H1 (cell line): Measurements from ENCODE around the gene KRT78. TPM values are rescaled to one million over a fixed set of nuclear protein-coding genes. Genes with fewer than 3 reads are reported as not detected.

ENCODE experiments used
- CTCF ChIA-PET: fragments of 300-600 bp; sonication (Branson Sonifier 250); formaldehyde crosslinking; loops from one replicate; lab custom pipeline; 2021; ENCODE audit not compliant: partially characterized antibody; lab: Charles Lee
- POLR2A ChIA-PET: fragments of 300-600 bp; sonication (Branson Sonifier 250); formaldehyde crosslinking; loops from one replicate; lab custom pipeline; 2021; ENCODE audit warnings: inconsistent platforms; ENCODE audit not compliant: partially characterized antibody; lab: Charles Lee
- DNase-seq, 2 experiments: peaks; one replicate each; pipeline versions ENCODE4 v3.0.0 to v3.0.0-alpha.2; 2010 to 2022; ENCODE audit warnings: low spot score in 2 of 2, low read depth in 1 of 2, mixed read lengths in 1 of 2
- FAIRE-seq: peaks from 2 replicates; lab custom pipeline; 2011; peaks lifted over from hg19 to GRCh38; lab: Jason Lieb, UNC
- H2AFZ ChIP-seq: 2 replicates; pipeline ENCODE4 v1.8.1; 2012; ENCODE audit warnings: low read length, inconsistent platforms
- H2AK5ac ChIP-seq: 2 replicates; pipeline ENCODE4 v1.6.1; 2013; ENCODE audit warnings: low read depth, low read length
- H2BK120ac ChIP-seq: replicated peaks from 2 replicates; pipeline ENCODE3; 2013; ENCODE audit warnings: low read depth, low read length, inconsistent platforms
- H2BK12ac ChIP-seq: 2 replicates; pipeline ENCODE4 v1.6.1; 2013; ENCODE audit warnings: low read depth, low read length
- H2BK15ac ChIP-seq: 2 replicates; pipeline ENCODE4 v1.6.1; 2013; ENCODE audit warnings: low read length
- H2BK20ac ChIP-seq: 2 replicates; pipeline ENCODE4 v1.6.1; 2013; ENCODE audit warnings: low read length
- H2BK5ac ChIP-seq: 2 replicates; pipeline ENCODE4 v1.6.1; 2013; ENCODE audit warnings: low read depth, low read length
- H3K14ac ChIP-seq: 2 replicates; pipeline ENCODE4 v1.6.1; 2013; ENCODE audit warnings: inconsistent platforms; ENCODE audit not compliant: insufficient read length
- H3K18ac ChIP-seq: 2 replicates; pipeline ENCODE4 v1.6.1; 2013; ENCODE audit warnings: low read length; ENCODE audit errors: extremely low read depth
- H3K23ac ChIP-seq: 2 replicates; pipeline ENCODE4 v1.6.1; 2013; ENCODE audit warnings: inconsistent platforms; ENCODE audit not compliant: insufficient read length
- H3K23me2 ChIP-seq: 2 replicates; pipeline ENCODE4 v1.6.1; 2013; ENCODE audit warnings: low read depth, low read length
- H3K27ac ChIP-seq: 2 replicates; pipeline ENCODE4 v1.6.1; 2011; ENCODE audit warnings: low read depth, low read length, inconsistent platforms
- H3K27me3 ChIP-seq, 4 experiments: replicated peaks in 1 of 4; 1 replicate in 1 of 4; 2 replicates in 3 of 4; pipeline versions ENCODE4 v1.6.1 to v1.8.1; 2011 to 2013; ENCODE audit warnings: low read length in 3 of 4, mild to moderate bottlenecking in 3 of 4, inconsistent platforms in 2 of 4, mixed read lengths in 2 of 4, moderate library complexity in 1 of 4; ENCODE audit not compliant: control insufficient read depth in 3 of 4, insufficient read depth in 3 of 4; ENCODE audit errors: extremely low read depth in 1 of 4
- H3K36me3 ChIP-seq, 4 experiments: 2 replicates each; pipeline versions ENCODE4 v1.6.1 to v1.8.1; 2011 to 2013; ENCODE audit warnings: mild to moderate bottlenecking in 4 of 4, low read length in 3 of 4, moderate library complexity in 2 of 4, control low read depth in 1 of 4, inconsistent platforms in 1 of 4; ENCODE audit not compliant: insufficient read depth in 4 of 4, control insufficient read depth in 2 of 4
- H3K4ac ChIP-seq: replicated peaks from 2 replicates; pipeline ENCODE3; 2013; ENCODE audit warnings: low read length, low read depth, mixed read lengths, inconsistent platforms; ENCODE audit not compliant: insufficient read length
- H3K4me1 ChIP-seq, 4 experiments: replicated peaks in 1 of 4; 1 replicate in 1 of 4; 2 replicates in 3 of 4; pipeline versions ENCODE4 v1.6.1 to v1.8.1; 2011 to 2013; ENCODE audit warnings: low read length in 3 of 4, inconsistent platforms in 2 of 4, mixed read lengths in 1 of 4; ENCODE audit not compliant: insufficient read depth in 4 of 4, control insufficient read depth in 3 of 4
- H3K4me2 ChIP-seq, 2 experiments: 2 replicates each; pipeline versions ENCODE4 v1.6.1 to v1.8.1; 2011 to 2013; ENCODE audit warnings: low read depth in 2 of 2, low read length in 2 of 2, control low read depth in 1 of 2, inconsistent platforms in 1 of 2, mild to moderate bottlenecking in 1 of 2; ENCODE audit not compliant: insufficient read depth in 1 of 2
- H3K4me3 ChIP-seq, 4 experiments: fragments of 200-600, 300-600 bp in 1 of 4; sonication (generic), shearing (Covaris generic), sonication (Bioruptor Twin) in 1 of 4; 2 replicates each; pipeline versions ENCODE4 v1.5.1 to v1.8.1; 2011 to 2016; ENCODE audit warnings: low read length in 4 of 4, low read depth in 3 of 4, control low read depth in 2 of 4, inconsistent platforms in 2 of 4, mild to moderate bottlenecking in 2 of 4, mixed read lengths in 1 of 4, moderate library complexity in 1 of 4; ENCODE audit not compliant: insufficient read depth in 2 of 4; ENCODE audit errors: extremely low read depth in 1 of 4
- H3K56ac ChIP-seq: replicated peaks from 2 replicates; pipeline ENCODE3; 2013; ENCODE audit warnings: low read depth, mild to moderate bottlenecking, mixed read lengths, low read length, inconsistent platforms; ENCODE audit not compliant: insufficient read length
- H3K79me1 ChIP-seq: 2 replicates; pipeline ENCODE4 v1.6.1; 2013; ENCODE audit warnings: low read depth, low read length, control low read depth
- H3K79me2 ChIP-seq, 2 experiments: 2 replicates each; pipeline versions ENCODE4 v1.6.1 to v1.8.1; 2012 to 2013; ENCODE audit warnings: low read length in 2 of 2, mild to moderate bottlenecking in 2 of 2, inconsistent platforms in 1 of 2; ENCODE audit not compliant: insufficient read depth in 2 of 2, control insufficient read depth in 1 of 2
- H3K9ac ChIP-seq, 4 experiments: replicated peaks in 1 of 4; 1 replicate in 1 of 4; 2 replicates in 3 of 4; pipeline versions ENCODE4 v1.6.1 to v1.8.1; 2011 to 2013; ENCODE audit warnings: low read depth in 3 of 4, low read length in 3 of 4, control low read depth in 2 of 4, mild to moderate bottlenecking in 2 of 4, moderate library complexity in 2 of 4, inconsistent platforms in 1 of 4; ENCODE audit errors: extremely low read depth in 1 of 4
- H3K9me3 ChIP-seq, 2 experiments: 2 replicates each; pipeline versions ENCODE4 v1.6.1 to v1.8.1; 2012 to 2013; ENCODE audit warnings: mild to moderate bottlenecking in 2 of 2, moderate library complexity in 2 of 2, control low read depth in 1 of 2, inconsistent platforms in 1 of 2, low read depth in 1 of 2, low read length in 1 of 2, mixed read lengths in 1 of 2; ENCODE audit not compliant: insufficient read depth in 2 of 2
- H4K20me1 ChIP-seq, 2 experiments: replicated peaks in 1 of 2; 2 replicates each; pipeline versions ENCODE3 to v1.8.1; 2011 to 2013; ENCODE audit warnings: inconsistent platforms in 2 of 2, low read length in 2 of 2, mild to moderate bottlenecking in 1 of 2; ENCODE audit not compliant: insufficient read depth in 2 of 2, control insufficient read depth in 1 of 2
- H4K5ac ChIP-seq: 2 replicates; pipeline ENCODE4 v1.6.1; 2013; ENCODE audit warnings: low read length, low read depth, mixed read lengths, inconsistent platforms; ENCODE audit not compliant: insufficient read length
- H4K8ac ChIP-seq: 2 replicates; pipeline ENCODE4 v1.8.0; 2013; ENCODE audit warnings: mild to moderate bottlenecking, moderate library complexity, low read length, inconsistent platforms; ENCODE audit not compliant: insufficient read depth; ENCODE audit errors: extremely low read depth
- H4K91ac ChIP-seq: replicated peaks from 2 replicates; pipeline ENCODE3; 2013; ENCODE audit warnings: low read length, mixed read lengths, inconsistent platforms; ENCODE audit not compliant: insufficient read length
- BACH1 ChIP-seq: IDR thresholded peaks from 2 replicates; pipeline ENCODE4 v1.6.1; 2012; ENCODE audit warnings: low read length, improper control_type of control experiment
- EGR1 ChIP-seq: IDR thresholded peaks from 2 replicates; pipeline ENCODE4 v1.6.1; 2011; ENCODE audit warnings: low read depth, low read length, borderline replicate concordance
- GABPA ChIP-seq: IDR thresholded peaks from 2 replicates; pipeline ENCODE4 v1.6.1; 2011; ENCODE audit warnings: mild to moderate bottlenecking, low read length, moderate library complexity, borderline replicate concordance; ENCODE audit not compliant: insufficient read depth
- JUND ChIP-seq: IDR thresholded peaks from 2 replicates; pipeline ENCODE4 v1.6.1; 2011; ENCODE audit warnings: mild to moderate bottlenecking, improper control_type of control experiment, low read length
- NRF1 ChIP-seq: IDR thresholded peaks from 2 replicates; pipeline ENCODE4 v1.6.1; 2011; ENCODE audit warnings: mild to moderate bottlenecking, low read depth, low read length, improper control_type of control experiment
- RNF2 ChIP-seq: fragments of 200-900, 300-1000 bp; sonication (generic); IDR thresholded peaks from 2 replicates; pipeline ENCODE4 v1.7.1; 2016; ENCODE audit warnings: borderline replicate concordance, low read depth, mild to moderate bottlenecking, antibody characterized with exemption, low read length; ENCODE audit not compliant: poor library complexity, severe bottlenecking; ENCODE audit errors: missing control alignments
- SP2 ChIP-seq: IDR thresholded peaks from 2 replicates; pipeline ENCODE4 v1.6.1; 2012; ENCODE audit warnings: mild to moderate bottlenecking, low read length, inconsistent platforms
- WGBS, 2 experiments: shearing (Covaris generic) in 1 of 2; methylation state at CpG; one replicate each; pipeline versions ENCODE4 v1.1.6 to v1.1.7; 2013 to 2015; ENCODE audit warnings: low lambda C conversion rate in 2 of 2, mixed read lengths in 2 of 2, inconsistent platforms in 1 of 2, low coverage in 1 of 2, missing lambda C conversion rate in 1 of 2; ENCODE audit not compliant: insufficient replicate concordance in 2 of 2, insufficient coverage in 1 of 2, insufficient read length in 1 of 2; ENCODE audit errors: extremely low coverage in 1 of 2, missing lambda C conversion rate in 1 of 2; 5-methylcytosine and 5-hydroxymethylcytosine counted together
- polyA plus RNA-seq, 7 experiments: library from polyadenylated mRNA; depleted of rRNA in 3 of 7; stranded (reverse) in 5 of 7; unstranded in 2 of 7; fragments of >200 nt in 5 of 7; fragments of 200-250 nt in 2 of 7; gene quantifications; 1 replicate in 5 of 7; 2 replicates in 1 of 7; 4 replicates in 1 of 7; pipeline versions ENCODE4 v1.2.1 to v1.2.3, GENCODE V29; 2011 to 2013; ENCODE audit warnings: missing spikeins in 2 of 7, mixed read lengths in 2 of 7
- total RNA-seq: library from RNA; stranded (reverse); fragmentation: NEBNext Ultra II Directional; extraction: Animal tissue kit (Norgen Biotek cat#: 25700); gene quantifications from 2 replicates; pipeline ENCODE4 v1.2.1, GENCODE V29; 2021
- TF ChIP-seq, protein P1 (sequence below): IDR thresholded peaks from 2 replicates; pipeline ENCODE4 v1.6.1; 2012; ENCODE audit warnings: low read length, inconsistent platforms

Gene KRT78
- total and polyA plus RNA-seq, 2 of the 8 experiments (the other 6 are each of a cell fraction or from before 2014, with no cell fraction given): not detected

DNA sequence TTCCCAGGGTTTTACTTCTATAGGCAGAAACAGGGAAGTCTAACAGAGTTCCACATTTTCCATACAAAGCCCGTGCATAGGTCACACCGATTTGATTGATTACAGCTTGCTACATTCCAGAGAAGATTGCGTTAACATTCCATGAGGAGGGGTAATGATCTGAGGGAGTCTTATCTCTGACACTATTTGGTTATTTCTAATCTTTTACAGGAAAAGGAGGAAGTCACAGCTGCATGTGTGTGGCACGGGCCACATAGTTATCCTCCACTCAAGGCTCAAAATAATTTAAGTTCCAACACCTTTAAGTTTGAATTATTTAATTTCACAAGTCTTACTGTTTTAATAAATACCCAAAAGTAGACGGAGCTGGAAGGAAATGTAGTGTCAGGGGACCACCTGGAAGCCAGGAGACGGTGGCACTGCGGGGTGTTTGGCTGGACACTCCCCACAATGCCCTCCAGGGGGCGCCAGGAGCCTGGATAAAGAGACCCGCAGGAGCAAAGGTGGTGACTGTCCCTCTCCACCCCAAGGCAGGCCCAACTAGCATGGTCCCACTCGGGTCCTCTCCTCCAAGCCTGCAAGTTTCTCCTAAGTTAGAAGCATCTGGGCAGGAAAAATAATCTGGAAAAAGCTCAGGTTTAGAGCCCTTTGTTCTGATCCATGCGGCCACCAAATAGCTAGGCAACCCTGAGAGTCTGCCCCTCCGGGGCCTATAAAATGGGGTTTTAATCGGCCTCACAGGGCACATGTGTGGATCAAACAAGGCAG, 35.9 kb upstream of the KRT78 start:
- no peak overlapping the region for H3K27ac ChIP-seq
- H3K4me2 ChIP-seq: no peak overlapping the region
- H2AFZ ChIP-seq: no peak overlapping the region
- no peak overlapping the region for H2BK15ac ChIP-seq
- POLR2A ChIA-PET: interaction anchor here (0.6 to 3.2 kb wide), 12 partner anchors 11 to 1034 kb away, joined by 3 to 21 read pairs (median 7); partner anchors contain the start of genes EIF4B, KRT18 and KRT8
- H2BK120ac ChIP-seq: no peak overlapping the region
- DNase-seq (peak in 1 of 2 experiments; percentile 98), FAIRE-seq (no peak)
- no peak overlapping the region for H2AK5ac ChIP-seq
- H3K9ac ChIP-seq: no peak overlapping the region
- no peak overlapping the region for H2BK12ac ChIP-seq
- H3K4me1 ChIP-seq: no peaks in the 10 kb centered on the region
- H3K27me3 ChIP-seq: no peaks in the 10 kb centered on the region; a peak in 1 of 7 replicates
- H4K91ac ChIP-seq: no peak overlapping the region
- H2BK5ac ChIP-seq: no peak overlapping the region
- H4K8ac ChIP-seq: no peak overlapping the region
- no peaks in the 10 kb centered on the region for H3K36me3 ChIP-seq
- no peaks in the 10 kb centered on the region for H3K23me2 ChIP-seq
- H3K9me3 ChIP-seq: no peaks in the 10 kb centered on the region
- no peaks in the 10 kb centered on the region for H3K79me2 ChIP-seq
- no peak overlapping the region for H3K56ac ChIP-seq
- H3K79me1 ChIP-seq: no peaks in the 10 kb centered on the region
- no peak overlapping the region for H3K4ac ChIP-seq
- H4K5ac ChIP-seq: no peak overlapping the region
- no peak overlapping the region for H2BK20ac ChIP-seq
- no peak overlapping the region for H3K14ac ChIP-seq
- 36% methylated on average over 13 of the region's 13 CpGs; no CpG with 5 or more reads in 1 of the 2 experiments for WGBS, 2 experiments
- CTCF ChIA-PET: interaction anchor here (0.6 to 36.8 kb wide), 72 partner anchors 9 to 1022 kb away, joined by 3 to 1250 read pairs (median 5); partner anchors contain the start of genes KRT18, KRT73, KRT74 and KRT8
- no peak overlapping the region for H3K23ac ChIP-seq
- H3K4me3 ChIP-seq: no peak overlapping the region
- no peaks in the 10 kb centered on the region for H4K20me1 ChIP-seq
- no peak overlapping the region for H3K18ac ChIP-seq
- TF ChIP-seq JUND (peak; percentile 59; the same call in 1 of the 2 replicates), NRF1 (no peak), GABPA (no peak), SP2 (no peak), BACH1 (no peak), EGR1 (no peak), RNF2 (no peak)
- TF ChIP-seq, protein P1, sequence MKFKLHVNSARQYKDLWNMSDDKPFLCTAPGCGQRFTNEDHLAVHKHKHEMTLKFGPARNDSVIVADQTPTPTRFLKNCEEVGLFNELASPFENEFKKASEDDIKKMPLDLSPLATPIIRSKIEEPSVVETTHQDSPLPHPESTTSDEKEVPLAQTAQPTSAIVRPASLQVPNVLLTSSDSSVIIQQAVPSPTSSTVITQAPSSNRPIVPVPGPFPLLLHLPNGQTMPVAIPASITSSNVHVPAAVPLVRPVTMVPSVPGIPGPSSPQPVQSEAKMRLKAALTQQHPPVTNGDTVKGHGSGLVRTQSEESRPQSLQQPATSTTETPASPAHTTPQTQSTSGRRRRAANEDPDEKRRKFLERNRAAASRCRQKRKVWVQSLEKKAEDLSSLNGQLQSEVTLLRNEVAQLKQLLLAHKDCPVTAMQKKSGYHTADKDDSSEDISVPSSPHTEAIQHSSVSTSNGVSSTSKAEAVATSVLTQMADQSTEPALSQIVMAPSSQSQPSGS: no peak
